Panc1 (cell line): ENCODE measurements around the gene ENOX1. TPM values are rescaled to one million over a fixed set of nuclear protein-coding genes. Genes with fewer than 3 reads are reported as not detected.

Experiments
- ATAC-seq: fragments of 200-7000 bp; cut with Tn5 transposase; 2 replicates; pipeline ENCODE4 v1.9.1; 2020; ENCODE audit warnings: mild to moderate bottlenecking, moderate library complexity
- BruUV-seq: library from RNA; stranded (reverse); fragments of 400-500 nt; replicated peaks from 2 replicates; lab custom pipeline; 2021; lab: Mats Ljungman, UMichigan
- CTCF ChIA-PET: fragments of 300-600 bp; sonication (Branson Sonifier 250); formaldehyde crosslinking; loops from one replicate; lab custom pipeline; 2022; ENCODE audit warnings: antibody characterized with exemption; lab: Charles Lee
- POLR2A ChIA-PET: fragments of 300-600 bp; sonication (Branson Sonifier 250); formaldehyde crosslinking; loops from one replicate; lab custom pipeline; 2022; ENCODE audit warnings: antibody characterized with exemption; lab: Charles Lee
- DNase-seq: peaks from one replicate; pipeline ENCODE4 v3.0.0-alpha.2; 2010; ENCODE audit warnings: low read depth, low spot score
- H3K27ac ChIP-seq: 2 replicates; pipeline ENCODE4 v1.5.1; 2011; ENCODE audit warnings: mild to moderate bottlenecking, low read length, inconsistent platforms
- H3K27me3 ChIP-seq: fragments of 200-500 bp; sonication (Bioruptor generic); 2 replicates; pipeline ENCODE4 v1.6.0; 2014; ENCODE audit warnings: low read length, inconsistent platforms; ENCODE audit not compliant: control insufficient read depth, insufficient read depth
- H3K36me3 ChIP-seq: fragments of 200-500 bp; sonication (Bioruptor generic); 2 replicates; pipeline ENCODE4 v1.5.1; 2014; ENCODE audit warnings: inconsistent platforms, mild to moderate bottlenecking, low read length, moderate library complexity; ENCODE audit not compliant: control insufficient read depth, insufficient read depth
- H3K4me1 ChIP-seq: 2 replicates; pipeline ENCODE4 v1.5.1; 2011; ENCODE audit warnings: inconsistent platforms, mild to moderate bottlenecking, low read length, moderate library complexity; ENCODE audit not compliant: control insufficient read depth, insufficient read depth
- H3K4me3 ChIP-seq, 2 experiments: 2 replicates each; pipeline ENCODE4 v1.5.1; 2011 to 2012; ENCODE audit warnings: low read depth in 2 of 2, low read length in 2 of 2, mild to moderate bottlenecking in 2 of 2, inconsistent platforms in 1 of 2, moderate library complexity in 1 of 2
- H3K9me3 ChIP-seq: fragments of 200-500 bp; sonication (Bioruptor generic); 2 replicates; pipeline ENCODE4 v1.5.1; 2014; ENCODE audit warnings: low read depth, mild to moderate bottlenecking, inconsistent platforms, low read length, moderate library complexity; ENCODE audit not compliant: control insufficient read depth, insufficient read depth
- POLR2AphosphoS5 ChIP-seq: IDR thresholded peaks from 2 replicates; pipeline ENCODE4 v1.6.1; 2012; ENCODE audit warnings: mild to moderate bottlenecking, low read depth, low read length, moderate library complexity
- SIN3A ChIP-seq: IDR thresholded peaks from 2 replicates; pipeline ENCODE4 v1.6.1; 2012; ENCODE audit warnings: low read depth, mild to moderate bottlenecking, low read length, moderate library complexity, borderline replicate concordance; ENCODE audit not compliant: insufficient read depth
- TCF7L2 ChIP-seq: IDR thresholded peaks from 2 replicates; pipeline ENCODE4 v1.6.1; 2011; ENCODE audit warnings: mild to moderate bottlenecking, low read depth, low read length, inconsistent platforms
- in situ Hi-C: cut with HindIII; loops from 2 replicates; pipeline ENCODE4 v1.10.0; 2016; ENCODE audit warnings: low sequenced_read_pairs, low pct_unique_long_range_greater_than_20kb
- intact Hi-C: fragments of 100-400 bp; cut with micrococcal nuclease; formaldehyde crosslinking; loops from one replicate; pipeline ENCODE4 v1.10.0; 2022; ENCODE audit not compliant: unreplicated experiment
- total RNA-seq: library from RNA; stranded (reverse); gene quantifications from one replicate; pipeline ENCODE4 v1.2.1, GENCODE V29; 2021; ENCODE audit not compliant: unreplicated experiment
- TF ChIP-seq, protein P1 (sequence below): fragments of 450-650 bp; IDR thresholded peaks from 2 replicates; pipeline ENCODE4 v1.5.1; 2017; ENCODE audit warnings: mild to moderate bottlenecking
- TF ChIP-seq, protein P2 (sequence below), 2 experiments: IDR thresholded peaks; 2 replicates each; pipeline ENCODE4 v1.6.1; 2011 to 2012; ENCODE audit warnings: low read depth in 2 of 2, control low read depth in 1 of 2, low read length in 1 of 2, mild to moderate bottlenecking in 1 of 2, moderate library complexity in 1 of 2; ENCODE audit not compliant: insufficient read depth in 1 of 2

ENOX1 gene
- total RNA-seq, 1 experiment from 2014 or later: 0.23 TPM

DNA sequence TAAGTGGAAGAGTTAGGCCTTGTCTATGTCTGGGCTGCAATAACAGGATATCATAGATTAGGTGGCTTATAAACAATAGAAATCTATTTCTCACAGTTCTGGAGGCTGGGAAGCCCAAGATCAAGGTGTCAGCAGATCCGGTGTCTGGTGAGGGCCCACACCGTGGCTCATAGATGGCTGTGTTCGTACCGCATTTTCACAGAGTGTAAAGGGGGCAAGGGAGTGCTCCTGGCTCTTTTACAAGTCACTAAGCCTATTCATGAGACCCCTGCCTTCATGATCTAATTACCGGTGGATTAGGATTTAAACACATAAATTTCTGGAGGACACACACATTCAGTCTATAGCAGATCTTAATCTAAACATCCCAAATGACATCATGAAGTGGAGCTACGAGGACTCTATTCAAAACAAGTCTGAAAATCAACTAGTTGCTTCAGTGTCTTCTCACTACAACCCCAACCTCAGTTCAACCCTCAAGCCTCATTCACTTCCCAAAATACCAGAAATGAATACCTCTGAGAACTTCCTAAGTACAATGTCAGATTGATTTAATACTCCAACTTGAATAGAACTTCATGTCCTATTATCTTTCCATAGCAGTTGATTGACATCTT, 23.5 kb downstream of the ENOX1 start:
- DNase-seq (no peak), ATAC-seq (no peak)
- Histone ChIP-seq H3K4me3 (no peak overlapping the region), H3K9me3 (no peaks in the 10 kb centered on the region), H3K27me3 (no peaks in the 10 kb centered on the region), H3K27ac (no peak overlapping the region), H3K36me3 (no peaks in the 10 kb centered on the region), H3K4me1 (no peaks in the 10 kb centered on the region)
- BruUV-seq: no TSS peak
- in situ Hi-C loops (no loop called here), intact Hi-C loops (no loop called here)
- TF ChIP-seq SIN3A: no peak
- TF ChIP-seq, protein P1, sequence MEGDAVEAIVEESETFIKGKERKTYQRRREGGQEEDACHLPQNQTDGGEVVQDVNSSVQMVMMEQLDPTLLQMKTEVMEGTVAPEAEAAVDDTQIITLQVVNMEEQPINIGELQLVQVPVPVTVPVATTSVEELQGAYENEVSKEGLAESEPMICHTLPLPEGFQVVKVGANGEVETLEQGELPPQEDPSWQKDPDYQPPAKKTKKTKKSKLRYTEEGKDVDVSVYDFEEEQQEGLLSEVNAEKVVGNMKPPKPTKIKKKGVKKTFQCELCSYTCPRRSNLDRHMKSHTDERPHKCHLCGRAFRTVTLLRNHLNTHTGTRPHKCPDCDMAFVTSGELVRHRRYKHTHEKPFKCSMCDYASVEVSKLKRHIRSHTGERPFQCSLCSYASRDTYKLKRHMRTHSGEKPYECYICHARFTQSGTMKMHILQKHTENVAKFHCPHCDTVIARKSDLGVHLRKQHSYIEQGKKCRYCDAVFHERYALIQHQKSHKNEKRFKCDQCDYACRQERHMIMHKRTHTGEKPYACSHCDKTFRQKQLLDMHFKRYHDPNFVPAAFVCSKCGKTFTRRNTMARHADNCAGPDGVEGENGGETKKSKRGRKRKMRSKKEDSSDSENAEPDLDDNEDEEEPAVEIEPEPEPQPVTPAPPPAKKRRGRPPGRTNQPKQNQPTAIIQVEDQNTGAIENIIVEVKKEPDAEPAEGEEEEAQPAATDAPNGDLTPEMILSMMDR: no peak
- TF ChIP-seq TCF7L2: no peak
- TF ChIP-seq, protein P2, sequence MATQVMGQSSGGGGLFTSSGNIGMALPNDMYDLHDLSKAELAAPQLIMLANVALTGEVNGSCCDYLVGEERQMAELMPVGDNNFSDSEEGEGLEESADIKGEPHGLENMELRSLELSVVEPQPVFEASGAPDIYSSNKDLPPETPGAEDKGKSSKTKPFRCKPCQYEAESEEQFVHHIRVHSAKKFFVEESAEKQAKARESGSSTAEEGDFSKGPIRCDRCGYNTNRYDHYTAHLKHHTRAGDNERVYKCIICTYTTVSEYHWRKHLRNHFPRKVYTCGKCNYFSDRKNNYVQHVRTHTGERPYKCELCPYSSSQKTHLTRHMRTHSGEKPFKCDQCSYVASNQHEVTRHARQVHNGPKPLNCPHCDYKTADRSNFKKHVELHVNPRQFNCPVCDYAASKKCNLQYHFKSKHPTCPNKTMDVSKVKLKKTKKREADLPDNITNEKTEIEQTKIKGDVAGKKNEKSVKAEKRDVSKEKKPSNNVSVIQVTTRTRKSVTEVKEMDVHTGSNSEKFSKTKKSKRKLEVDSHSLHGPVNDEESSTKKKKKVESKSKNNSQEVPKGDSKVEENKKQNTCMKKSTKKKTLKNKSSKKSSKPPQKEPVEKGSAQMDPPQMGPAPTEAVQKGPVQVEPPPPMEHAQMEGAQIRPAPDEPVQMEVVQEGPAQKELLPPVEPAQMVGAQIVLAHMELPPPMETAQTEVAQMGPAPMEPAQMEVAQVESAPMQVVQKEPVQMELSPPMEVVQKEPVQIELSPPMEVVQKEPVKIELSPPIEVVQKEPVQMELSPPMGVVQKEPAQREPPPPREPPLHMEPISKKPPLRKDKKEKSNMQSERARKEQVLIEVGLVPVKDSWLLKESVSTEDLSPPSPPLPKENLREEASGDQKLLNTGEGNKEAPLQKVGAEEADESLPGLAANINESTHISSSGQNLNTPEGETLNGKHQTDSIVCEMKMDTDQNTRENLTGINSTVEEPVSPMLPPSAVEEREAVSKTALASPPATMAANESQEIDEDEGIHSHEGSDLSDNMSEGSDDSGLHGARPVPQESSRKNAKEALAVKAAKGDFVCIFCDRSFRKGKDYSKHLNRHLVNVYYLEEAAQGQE (IDR thresholded peaks at IDR 0.05; ENCODE audit: insufficient read depth in 1 of 2, low read depth in 2 of 2, low read length in 1 of 2): no peak
- TF ChIP-seq POLR2AphosphoS5: no peak
- ChIA-PET POLR2A (no interaction called here), CTCF (no interaction called here)

DNA sequence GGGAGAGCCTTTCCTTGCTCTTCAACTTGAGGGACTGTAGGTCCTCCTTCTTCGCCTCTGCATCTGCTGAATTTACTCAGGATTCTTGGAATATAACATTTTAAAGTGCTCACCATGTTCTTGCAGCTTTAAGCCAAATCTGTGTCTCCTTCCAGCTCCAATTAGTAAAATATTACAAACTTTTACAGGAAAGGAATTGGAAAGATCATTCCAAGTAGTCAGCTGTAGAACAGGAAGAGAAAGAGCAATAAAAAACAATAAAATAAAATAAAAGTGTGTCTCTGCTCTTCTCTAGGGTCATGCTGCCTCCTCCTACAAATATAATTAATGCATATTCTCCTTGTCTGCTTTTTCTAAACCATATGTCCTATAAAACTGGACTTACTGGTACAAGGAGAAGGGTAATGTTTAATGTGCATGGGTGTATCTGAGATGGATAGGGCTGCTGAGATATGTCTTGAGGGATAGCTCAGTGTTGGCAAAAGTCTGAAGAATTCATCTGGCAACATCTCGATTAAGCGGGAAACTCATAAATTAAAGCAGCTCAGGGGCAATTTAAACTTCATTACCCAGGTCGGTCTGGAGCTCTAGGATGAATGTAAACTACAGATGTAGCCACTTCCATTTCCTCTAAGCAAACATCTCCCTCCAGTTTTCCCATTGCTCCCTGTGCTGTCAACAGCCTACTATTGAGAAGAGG, 25.0 kb downstream of the ENOX1 start:
- intact Hi-C loops (no loop called here), in situ Hi-C loops (no loop called here)
- POLR2A ChIA-PET: no interaction called here
- H3K4me3 ChIP-seq: no peak overlapping the region
- H3K9me3 ChIP-seq: no peaks in the 10 kb centered on the region
- no peaks in the 10 kb centered on the region for H3K36me3 ChIP-seq
- H3K27me3 ChIP-seq: no peaks in the 10 kb centered on the region
- H3K27ac ChIP-seq: no peak overlapping the region
- no peaks in the 10 kb centered on the region for H3K4me1 ChIP-seq
- BruUV-seq: no TSS peak
- ATAC-seq (no peak), DNase-seq (no peak)
- CTCF ChIA-PET: no interaction called here
- no peak for TF ChIP-seq SIN3A
- no peak for TF ChIP-seq POLR2AphosphoS5
- TF ChIP-seq, protein P1: no peak
- no peak for TF ChIP-seq TCF7L2
- TF ChIP-seq, protein P2 (IDR thresholded peaks at IDR 0.05; ENCODE audit: insufficient read depth in 1 of 2, low read depth in 2 of 2, low read length in 1 of 2): no peak
